Measurements from ENCODE around the gene EXOSC7. TPM values are rescaled to one million over a fixed set of nuclear protein-coding genes. Genes with fewer than 3 reads are reported as not detected.

Gene EXOSC7
- total RNA-seq, 1 experiment from 2014 or later: 88.7 TPM

DNA sequence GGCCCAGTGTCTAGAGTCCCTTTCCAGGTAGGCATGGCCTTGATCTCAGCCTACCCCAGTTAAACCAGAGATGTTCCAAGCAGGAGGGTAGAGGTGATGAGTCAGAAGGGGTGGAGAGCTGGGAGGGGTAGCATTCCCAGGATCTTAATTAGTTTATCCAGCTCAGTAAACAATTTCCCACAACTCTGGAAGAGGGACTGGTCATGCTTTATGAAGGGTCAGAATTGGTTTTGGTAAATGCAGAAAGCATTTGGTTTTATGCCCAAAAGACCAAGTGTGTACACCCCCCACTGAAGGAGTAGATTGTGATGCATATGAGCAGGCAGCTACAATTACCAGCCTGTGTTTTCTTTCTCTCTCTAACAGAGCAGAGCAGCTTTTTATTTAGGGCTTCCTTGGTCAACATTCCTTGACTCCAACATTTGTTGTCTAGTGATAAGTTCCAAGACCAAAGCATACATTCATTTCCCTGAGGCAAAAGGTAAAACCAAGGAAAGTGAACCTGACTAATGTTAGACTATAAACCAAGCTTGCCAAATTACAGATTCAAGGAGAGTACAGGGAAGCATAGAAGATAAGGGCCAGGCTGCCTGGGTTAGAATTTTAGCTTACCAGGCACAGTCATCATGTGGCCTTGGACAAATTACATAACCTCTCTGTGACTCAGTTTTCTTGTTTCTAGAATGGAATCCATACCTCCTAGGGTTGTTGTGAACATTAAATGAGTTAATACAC lies 17.6 kb downstream of the EXOSC7 start:
- Histone ChIP-seq H3K9me3 (ENCODE audit: control insufficient read depth, low read depth, low read length) (no peaks in the 10 kb centered on the region), H4K91ac (ENCODE audit: insufficient read length, low read depth, low read length) (no peak overlapping the region), H3K27me3 (ENCODE audit: insufficient read depth, low read length) (no peaks in the 10 kb centered on the region), H2AK5ac (ENCODE audit: insufficient read length, low read length) (no peak overlapping the region), H3K4ac (ENCODE audit: low read depth, low read length) (no peak overlapping the region), H3K9ac (ENCODE audit: extremely low read depth, insufficient read length, low read length) (no peak overlapping the region), H3K4me1 (ENCODE audit: insufficient read depth, low read length) (peaks cover 14% of the 10 kb centered on the region), H2BK5ac (ENCODE audit: insufficient read length, low read length) (no peak overlapping the region), H4K20me1 (ENCODE audit: control insufficient read depth, insufficient read depth, insufficient read length) (no peaks in the 10 kb centered on the region), H3K79me2 (ENCODE audit: insufficient read depth, low read length) (no peaks in the 10 kb centered on the region), H3K79me1 (ENCODE audit: insufficient read depth, low read depth, low read length, poor library complexity, severe bottlenecking) (no peaks in the 10 kb centered on the region), H2BK15ac (ENCODE audit: low read depth, low read length) (no peak overlapping the region), H3K23me2 (ENCODE audit: insufficient read length, low read depth, low read length, poor library complexity, severe bottlenecking) (no peaks in the 10 kb centered on the region), H2BK120ac (ENCODE audit: low read depth, low read length, poor library complexity, severe bottlenecking) (no peak overlapping the region), H2BK20ac (ENCODE audit: low read depth, low read length, poor library complexity, severe bottlenecking) (no peak overlapping the region), H3K4me2 (ENCODE audit: insufficient read depth, insufficient read length, low read length) (peak overlapping the region; percentile 10), H2AFZ (ENCODE audit: low read length) (no peak overlapping the region), H3K14ac (ENCODE audit: insufficient read depth, low read length) (no peak overlapping the region), H2BK12ac (ENCODE audit: insufficient read length, low read depth, low read length) (no peak overlapping the region), H3K27ac (ENCODE audit: insufficient read length, low read depth, low read length) (no peak overlapping the region), H3T11ph (ENCODE audit: low read length) (no peak overlapping the region), H3K18ac (ENCODE audit: insufficient read length, low read depth, low read length) (no peak overlapping the region), H4K5ac (ENCODE audit: insufficient read length, low read depth, low read length) (no peak overlapping the region), H4K8ac (replicated peaks; ENCODE audit: insufficient read length, low read depth, low read length) (no peak overlapping the region), H3K23ac (ENCODE audit: insufficient read length, low read depth, low read length) (no peak overlapping the region), H3K56ac (ENCODE audit: insufficient read length, low read depth, low read length) (no peak overlapping the region)
- Mint-ChIP-seq H3K27ac (peak overlapping the region; percentile 57 to 94 (median 58); a peak in 6 of 7 replicates), H3K36me3 (ENCODE audit: insufficient read depth in 1 of 3, low read depth in 3 of 3) (peaks cover 44 to 76% (median 69%) of the 10 kb centered on the region in 3 experiments), H3K9me3 (no peaks in the 10 kb centered on the region), H3K4me1 (peaks cover 29 to 32% of the 10 kb centered on the region in 2 experiments), H3K27me3 (ENCODE audit: low read depth) (no peaks in the 10 kb centered on the region), H3K4me3 (no peak overlapping the region)
- DNase-seq: no peak
- TF ChIP-seq CTCF (conservative IDR thresholded peaks at IDR 0.05): no peak
